ENCODE measurements around the gene CXCL10.

Gene CXCL10

GRCh38 chr4:75989846-75990528, 33.3 kb downstream of the CXCL10 start:
- DNase-seq, result no peak

GRCh38 chr4:75985116-75985515, 38.2 kb downstream of the CXCL10 start:
- no peak for DNase-seq

GRCh38 chr4:75980576-75980975, 42.7 kb downstream of the CXCL10 start:
- DNase-seq, result no peak

- DNase-seq, result no peak
These were observed 47.1 kb downstream of the CXCL10 start for GRCh38 chr4:75976177-75976576.

GRCh38 chr4:75973766-75974165, 49.5 kb downstream of the CXCL10 start:
- no peak for DNase-seq
